Keratinocyte (primary cell): ENCODE data around the gene NRF1. TPM values are rescaled to one million over a fixed set of nuclear protein-coding genes. Genes with fewer than 3 reads are reported as not detected.

Source experiments
- DNase-seq: peaks from one replicate; pipeline ENCODE4 v3.0.0-alpha.2; 2011; ENCODE audit warnings: low read depth, missing footprints, low spot score
- FAIRE-seq: peaks from 2 replicates; lab custom pipeline; 2011; peaks lifted over from hg19 to GRCh38; lab: Jason Lieb, UNC
- H2AFZ ChIP-seq: 2 replicates; pipeline ENCODE4 v1.6.0; 2012; ENCODE audit warnings: low read length, control low read depth, inconsistent platforms; ENCODE audit not compliant: control insufficient read depth
- H3K27ac ChIP-seq: 2 replicates; pipeline ENCODE4 v1.5.1; 2011; ENCODE audit warnings: low read length; ENCODE audit not compliant: control insufficient read depth, insufficient read depth
- H3K27me3 ChIP-seq: 3 replicates; pipeline ENCODE4 v1.6.0; 2011; ENCODE audit warnings: low read length; ENCODE audit not compliant: control insufficient read depth, insufficient read depth; ENCODE audit errors: extremely low read depth
- H3K36me3 ChIP-seq, 2 experiments: 2 replicates in 1 of 2; 3 replicates in 1 of 2; pipeline ENCODE4 v1.5.1; 2011; ENCODE audit warnings: low read length in 2 of 2, mild to moderate bottlenecking in 1 of 2; ENCODE audit not compliant: control insufficient read depth in 2 of 2, insufficient read depth in 2 of 2; ENCODE audit errors: extremely low read depth in 1 of 2
- H3K4me1 ChIP-seq: 3 replicates; pipeline ENCODE4 v1.5.1; 2011; ENCODE audit warnings: low read length; ENCODE audit not compliant: control insufficient read depth, insufficient read depth; ENCODE audit errors: extremely low read depth
- H3K4me2 ChIP-seq: 3 replicates; pipeline ENCODE4 v1.6.0; 2011; ENCODE audit warnings: low read depth, low read length; ENCODE audit not compliant: control insufficient read depth, insufficient read depth; ENCODE audit errors: extremely low read depth
- H3K4me3 ChIP-seq, 3 experiments: fragments of 200-600 bp in 1 of 3; sonication (generic) in 1 of 3; 2 replicates in 2 of 3; 3 replicates in 1 of 3; pipeline ENCODE4 v1.5.1; 2011 to 2016; ENCODE audit warnings: low read length in 3 of 3, mild to moderate bottlenecking in 3 of 3, control low read depth in 2 of 3, inconsistent platforms in 1 of 3, low read depth in 1 of 3, mixed read lengths in 1 of 3, mixed run types in 1 of 3, moderate library complexity in 1 of 3; ENCODE audit not compliant: control insufficient read depth in 2 of 3, insufficient read depth in 2 of 3; ENCODE audit errors: extremely low read depth in 1 of 3
- H3K79me2 ChIP-seq: 2 replicates; pipeline ENCODE4 v1.6.0; 2012; ENCODE audit warnings: low read length; ENCODE audit not compliant: control insufficient read depth, insufficient read depth
- H3K9ac ChIP-seq: 3 replicates; pipeline ENCODE4 v1.6.0; 2011; ENCODE audit warnings: low read length; ENCODE audit not compliant: control insufficient read depth, insufficient read depth; ENCODE audit errors: extremely low read depth
- H3K9me1 ChIP-seq: 3 replicates; pipeline ENCODE4 v1.6.0; 2011; ENCODE audit warnings: low read length; ENCODE audit not compliant: control insufficient read depth, insufficient read depth; ENCODE audit errors: extremely low read depth
- H3K9me3 ChIP-seq: 2 replicates; pipeline ENCODE4 v1.5.1; 2012; ENCODE audit warnings: low read depth, low read length; ENCODE audit not compliant: control insufficient read depth
- H4K20me1 ChIP-seq: 3 replicates; pipeline ENCODE4 v1.6.0; 2011; ENCODE audit warnings: low read length; ENCODE audit not compliant: control insufficient read depth, insufficient read depth; ENCODE audit errors: extremely low read depth
- EZH2 ChIP-seq: IDR thresholded peaks from one replicate; pipeline ENCODE4 v1.6.1; 2012; ENCODE audit warnings: inconsistent platforms, mild to moderate bottlenecking, low read length, moderate library complexity
- dilution Hi-C: fragments of 300-500 bp; cut with MboI; formaldehyde crosslinking; loops from one replicate; pipeline ENCODE4 v1.7.0; 2020; ENCODE audit warnings: low sequenced_read_pairs; ENCODE audit not compliant: extremely low pct_ligation_motif_present
- polyA plus RNA-seq, 5 experiments: library from polyadenylated mRNA; depleted of rRNA in 3 of 5; stranded (reverse) in 3 of 5; stranded (forward) in 1 of 5; unstranded in 1 of 5; fragments of >200 nt; gene quantifications; 1 replicate in 1 of 5; 2 replicates in 3 of 5; 3 replicates in 1 of 5; pipeline versions ENCODE4 v1.2.1 to v1.2.3, GENCODE V29; 2011 to 2012; ENCODE audit warnings: missing spikeins in 2 of 5, low read depth in 1 of 5, low replicate concordance in 1 of 5
- TF ChIP-seq, protein P1 (sequence below), 3 experiments: IDR thresholded peaks in 1 of 3; conservative IDR thresholded peaks in 1 of 3; optimal IDR thresholded peaks in 1 of 3; 2 replicates in 2 of 3; 3 replicates in 1 of 3; pipeline versions ENCODE3 to v1.5.1; 2011; ENCODE audit warnings: low read length in 3 of 3, mild to moderate bottlenecking in 3 of 3, moderate library complexity in 2 of 3, control low read depth in 1 of 3, inconsistent platforms in 1 of 3; ENCODE audit not compliant: insufficient read depth in 2 of 3; ENCODE audit errors: extremely low read depth in 1 of 3

Gene NRF1
- polyA plus RNA-seq, 1 donor (not counting 4 experiments of a cell fraction or from before 2014, with no cell fraction given) = 12.6 TPM

DNA sequence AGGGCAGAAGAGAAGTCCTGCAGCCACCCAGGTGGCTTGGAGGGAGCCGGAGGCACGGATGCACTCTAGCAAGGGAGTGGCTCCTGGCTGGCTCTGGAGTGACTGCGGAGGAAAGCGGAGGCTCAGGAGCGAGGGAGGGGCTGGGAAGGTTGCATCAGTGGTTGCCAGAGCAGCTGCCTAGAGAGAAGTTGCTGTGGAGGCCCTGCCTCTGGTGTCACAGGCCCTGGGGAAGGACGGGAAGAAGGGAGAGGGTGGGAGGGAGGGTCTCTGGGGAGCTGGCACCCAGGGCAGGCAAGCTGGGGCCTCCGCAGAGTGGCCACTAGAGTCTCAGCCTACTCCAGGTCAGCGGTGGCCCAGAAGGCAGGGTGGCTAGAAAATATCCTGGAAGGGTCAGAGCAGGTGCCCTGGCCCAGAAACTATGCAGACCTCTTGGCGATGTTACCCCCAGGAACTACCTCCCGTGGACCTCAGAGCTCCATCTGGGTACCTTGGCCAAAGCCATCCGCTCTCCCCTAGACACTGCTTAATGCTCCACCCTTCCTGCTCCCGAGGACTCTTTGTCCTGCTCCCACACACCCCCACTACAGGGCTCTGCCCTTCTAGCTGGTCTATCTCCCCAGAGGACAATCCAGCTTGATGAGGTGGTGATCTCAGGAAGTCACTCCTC, 164.3 kb downstream of the NRF1 start:
- Histone ChIP-seq H4K20me1 (peaks cover 8% of the 10 kb centered on the region), H3K4me2 (no peak overlapping the region), H3K9me3 (no peaks in the 10 kb centered on the region), H3K79me2 (peaks cover 28% of the 10 kb centered on the region), H3K4me3 (no peak overlapping the region), H3K27me3 (peaks cover 4% of the 10 kb centered on the region), H3K4me1 (peaks cover 7% of the 10 kb centered on the region), H3K9ac (no peak overlapping the region), H3K9me1 (no peaks in the 10 kb centered on the region), H3K36me3 (peaks cover 0 to 3% of the 10 kb centered on the region in 2 experiments), H3K27ac (no peak overlapping the region), H2AFZ (no peak overlapping the region)
- TF ChIP-seq, protein P1, sequence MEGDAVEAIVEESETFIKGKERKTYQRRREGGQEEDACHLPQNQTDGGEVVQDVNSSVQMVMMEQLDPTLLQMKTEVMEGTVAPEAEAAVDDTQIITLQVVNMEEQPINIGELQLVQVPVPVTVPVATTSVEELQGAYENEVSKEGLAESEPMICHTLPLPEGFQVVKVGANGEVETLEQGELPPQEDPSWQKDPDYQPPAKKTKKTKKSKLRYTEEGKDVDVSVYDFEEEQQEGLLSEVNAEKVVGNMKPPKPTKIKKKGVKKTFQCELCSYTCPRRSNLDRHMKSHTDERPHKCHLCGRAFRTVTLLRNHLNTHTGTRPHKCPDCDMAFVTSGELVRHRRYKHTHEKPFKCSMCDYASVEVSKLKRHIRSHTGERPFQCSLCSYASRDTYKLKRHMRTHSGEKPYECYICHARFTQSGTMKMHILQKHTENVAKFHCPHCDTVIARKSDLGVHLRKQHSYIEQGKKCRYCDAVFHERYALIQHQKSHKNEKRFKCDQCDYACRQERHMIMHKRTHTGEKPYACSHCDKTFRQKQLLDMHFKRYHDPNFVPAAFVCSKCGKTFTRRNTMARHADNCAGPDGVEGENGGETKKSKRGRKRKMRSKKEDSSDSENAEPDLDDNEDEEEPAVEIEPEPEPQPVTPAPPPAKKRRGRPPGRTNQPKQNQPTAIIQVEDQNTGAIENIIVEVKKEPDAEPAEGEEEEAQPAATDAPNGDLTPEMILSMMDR (optimal IDR thresholded peaks at IDR 0.05 in 1 of 3, IDR thresholded peaks at IDR 0.05 in 1 of 3, conservative IDR thresholded peaks at IDR 0.05 in 1 of 3; ENCODE audit: extremely low read depth in 1 of 3, insufficient read depth in 2 of 3, low read length in 3 of 3) = no peak
- no peak for TF ChIP-seq EZH2
- FAIRE-seq (no peak), DNase-seq (no peak)
- dilution Hi-C loops = no loop called here

DNA sequence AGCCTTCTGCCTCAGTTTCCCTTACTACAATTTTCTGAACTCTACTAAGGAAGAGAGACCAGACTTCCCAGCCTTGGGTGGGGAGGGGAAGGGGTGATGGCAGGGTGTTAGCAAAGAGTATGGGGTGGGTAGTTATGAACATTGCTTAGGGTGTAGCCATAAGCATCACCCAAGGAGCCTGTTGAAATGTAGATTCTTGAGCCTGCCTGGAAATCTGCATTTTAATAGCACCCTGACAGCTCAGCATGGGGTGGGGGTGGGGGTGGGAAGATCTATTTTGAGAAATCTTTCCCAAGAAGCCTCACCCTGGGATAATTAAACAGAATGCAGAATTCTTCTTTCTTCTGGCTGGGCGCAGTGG, 164.8 kb downstream of the NRF1 start:
- no peak overlapping the region for H3K27ac ChIP-seq
- H3K4me1 ChIP-seq = peaks cover 10% of the 10 kb centered on the region
- H3K4me2 ChIP-seq = no peak overlapping the region
- dilution Hi-C loops = no loop called here
- H3K79me2 ChIP-seq = peaks cover 28% of the 10 kb centered on the region
- H3K4me3 ChIP-seq = no peak overlapping the region
- no peak for TF ChIP-seq EZH2
- TF ChIP-seq, protein P1 (optimal IDR thresholded peaks at IDR 0.05 in 1 of 3, IDR thresholded peaks at IDR 0.05 in 1 of 3, conservative IDR thresholded peaks at IDR 0.05 in 1 of 3; ENCODE audit: extremely low read depth in 1 of 3, insufficient read depth in 2 of 3, low read length in 3 of 3) = no peak
- H3K9me3 ChIP-seq = no peaks in the 10 kb centered on the region
- H3K36me3 ChIP-seq = peaks cover 0 to 3% of the 10 kb centered on the region in 2 experiments
- no peak overlapping the region for H2AFZ ChIP-seq
- H3K27me3 ChIP-seq = peaks cover 10% of the 10 kb centered on the region
- H3K9ac ChIP-seq = no peak overlapping the region
- DNase-seq (no peak), FAIRE-seq (no peak)
- H4K20me1 ChIP-seq = peaks cover 5% of the 10 kb centered on the region
- H3K9me1 ChIP-seq = no peaks in the 10 kb centered on the region
